K562 (cell line): ENCODE measurements around the gene PRR36. TPM values are rescaled to one million over a fixed set of nuclear protein-coding genes. Genes with fewer than 3 reads are reported as not detected.

ENCODE experiments used
- ARNT ChIP-seq, 2 experiments: fragments of 450-650 bp; IDR thresholded peaks; 2 replicates each; pipeline ENCODE4 v1.6.1; 2016; ENCODE audit warnings: mild to moderate bottlenecking in 1 of 2
- CCAR2 ChIP-seq: fragments of 200-400 bp; formaldehyde crosslinking; IDR thresholded peaks from 2 replicates; pipeline ENCODE4 v1.6.1; 2017; ENCODE audit warnings: mild to moderate bottlenecking, low read depth, low read length
- CEBPB ChIP-seq: fragments of 450-650 bp; IDR thresholded peaks from 2 replicates; pipeline ENCODE4 v1.6.1; 2016; ENCODE audit warnings: missing genetic modification characterization, missing compliant biosample characterization
- DNMT1 ChIP-seq: fragments of 450-650 bp; IDR thresholded peaks from 2 replicates; pipeline ENCODE4 v1.6.1; 2016; ENCODE audit warnings: antibody characterized with exemption, mild to moderate bottlenecking
- GABPB2 ChIP-seq: fragments of 250-450 bp; sonication (Bioruptor Pico); conservative IDR thresholded peaks from 2 replicates; pipeline ENCODE4 v1.5.1; 2021; ENCODE audit warnings: mild to moderate bottlenecking
- HDAC8 ChIP-seq: fragments of 450-650 bp; IDR thresholded peaks from 2 replicates; pipeline ENCODE4 v1.6.1; 2016; ENCODE audit warnings: mild to moderate bottlenecking, missing genetic modification characterization, moderate library complexity, missing compliant biosample characterization
- HDGF ChIP-seq: fragments of 450-650 bp; IDR thresholded peaks from 2 replicates; pipeline ENCODE4 v1.6.1; 2016
- JUN ChIP-seq, 2 experiments: sonication (generic) in 1 of 2; formaldehyde crosslinking in 1 of 2; IDR thresholded peaks; 2 replicates each; pipeline versions ENCODE4 v1.6.1 to v1.8.0; 2012 to 2022; ENCODE audit warnings: borderline replicate concordance in 2 of 2, mild to moderate bottlenecking in 2 of 2, improper control_type of control experiment in 1 of 2, low read depth in 1 of 2, low read length in 1 of 2, missing genetic modification reagents in 1 of 2
- KAT7 ChIP-seq: sonication (generic); formaldehyde crosslinking; IDR thresholded peaks from 2 replicates; pipeline ENCODE4 v1.8.0; 2022; ENCODE audit warnings: missing genetic modification reagents, mild to moderate bottlenecking, borderline replicate concordance
- KLF13 ChIP-seq: fragments of 450-650 bp; IDR thresholded peaks from 2 replicates; pipeline ENCODE4 v1.6.1; 2016; ENCODE audit warnings: missing genetic modification characterization, low read depth, mild to moderate bottlenecking, missing compliant biosample characterization, moderate library complexity, borderline replicate concordance
- MAFK ChIP-seq: IDR thresholded peaks from 2 replicates; pipeline ENCODE4 v1.6.1; 2011; ENCODE audit warnings: low read length, improper control_type of control experiment
- RFX5 ChIP-seq: IDR thresholded peaks from 2 replicates; pipeline ENCODE4 v1.6.1; 2011; ENCODE audit warnings: low read depth, mild to moderate bottlenecking, improper control_type of control experiment, low read length
- SRF ChIP-seq, 2 experiments: fragments of 250-450, 450-650 bp in 1 of 2; sonication (Bioruptor Pico) in 1 of 2; sonication (generic) in 1 of 2; formaldehyde crosslinking; IDR thresholded peaks; 2 replicates each; pipeline versions ENCODE4 v1.5.0 to v1.5.1; 2020 to 2022; ENCODE audit warnings: mild to moderate bottlenecking in 1 of 2, missing genetic modification reagents in 1 of 2
- TRIM28 ChIP-seq: fragments of 450-650 bp; IDR thresholded peaks from 2 replicates; pipeline ENCODE4 v1.6.1; 2017
- TSC22D4 ChIP-seq: fragments of 450-650 bp; IDR thresholded peaks from 2 replicates; pipeline ENCODE4 v1.6.1; 2016; ENCODE audit warnings: missing genetic modification characterization, missing biosample characterization, control low read depth
- ZNF133 ChIP-seq: fragments of 250-450 bp; sonication (Bioruptor Pico); IDR thresholded peaks from 2 replicates; pipeline ENCODE4 v1.4.0; 2020; ENCODE audit warnings: mild to moderate bottlenecking
- ZNF197 ChIP-seq: fragments of 200-800 bp; sonication (Bioruptor generic); IDR thresholded peaks from 2 replicates; pipeline ENCODE4 v1.6.1; 2016; ENCODE audit warnings: low read depth, missing genetic modification characterization, missing compliant biosample characterization
- ZNF3 ChIP-seq: fragments of 250-450 bp; sonication (Bioruptor Pico); IDR thresholded peaks from 2 replicates; pipeline ENCODE4 v1.5.0; 2021; ENCODE audit warnings: mild to moderate bottlenecking, moderate library complexity
- ZNF444 ChIP-seq: fragments of 250-450 bp; sonication (Bioruptor Pico); IDR thresholded peaks from 2 replicates; pipeline ENCODE4 v1.4.0; 2020; ENCODE audit warnings: mild to moderate bottlenecking, moderate library complexity
- ZNF76 ChIP-seq: fragments of 250-450 bp; sonication (Bioruptor Pico); IDR thresholded peaks from 2 replicates; pipeline ENCODE4 v1.4.0; 2020; ENCODE audit warnings: mild to moderate bottlenecking, moderate library complexity, borderline replicate concordance
- polyA plus RNA-seq, 8 experiments: library from polyadenylated mRNA; depleted of rRNA in 4 of 8; stranded (reverse) in 5 of 8; unstranded in 3 of 8; fragments of >200 nt; fragmentation: Nextera tagmentation in 2 of 8; fragmentation: Illumina TruSeq in 1 of 8; extraction: Ambion mirVana in 2 of 8; extraction: Trizol in 1 of 8; gene quantifications; 2 replicates each; pipeline versions ENCODE4 v1.2.1 to v1.2.3, GENCODE V29; 2011 to 2014; ENCODE audit warnings: inconsistent platforms in 1 of 8, missing spikeins in 1 of 8
- total RNA-seq, 7 experiments: library from RNA; depleted of rRNA in 6 of 7; stranded (reverse); fragments of >200 nt in 6 of 7; fragmentation: Illumina TruSeq in 2 of 7; extraction: Trizol in 2 of 7; gene quantifications; 2 replicates each; pipeline versions ENCODE4 v1.2.1 to v1.2.3, GENCODE V29; 2011 to 2021; ENCODE audit warnings: low replicate concordance in 1 of 7
- TF ChIP-seq, protein P1 (sequence below): sonication (generic); formaldehyde crosslinking; IDR thresholded peaks from 2 replicates; pipeline ENCODE4 v1.8.1; 2023; ENCODE audit warnings: mild to moderate bottlenecking, missing genetic modification reagents, moderate library complexity
- TF ChIP-seq, protein P2 (sequence below), 2 experiments: fragments of 250-450 bp in 1 of 2; fragments of 450-650 bp in 1 of 2; sonication (Bioruptor Pico) in 1 of 2; IDR thresholded peaks; 2 replicates each; pipeline versions ENCODE4 v1.6.1 to v1.8.0; 2016 to 2021; ENCODE audit warnings: mild to moderate bottlenecking in 2 of 2, moderate library complexity in 2 of 2, missing compliant biosample characterization in 1 of 2, missing genetic modification characterization in 1 of 2
- TF ChIP-seq, protein P3 (sequence below): fragments of 200-800 bp; sonication (Bioruptor generic); IDR thresholded peaks from 2 replicates; pipeline ENCODE4 v1.6.1; 2017; ENCODE audit warnings: missing genetic modification characterization, missing compliant biosample characterization
- TF ChIP-seq, protein P4 (sequence below): sonication (generic); formaldehyde crosslinking; IDR thresholded peaks from 2 replicates; pipeline ENCODE4 v1.8.1; 2023; ENCODE audit warnings: mild to moderate bottlenecking, missing genetic modification reagents

Gene PRR36
- total and polyA plus RNA-seq, 9 of the 15 experiments (the other 6 are each of a cell fraction or from before 2014, with no cell fraction given), result 0.05 to 0.42 (median 0.06) TPM; not detected in 6

DNA sequence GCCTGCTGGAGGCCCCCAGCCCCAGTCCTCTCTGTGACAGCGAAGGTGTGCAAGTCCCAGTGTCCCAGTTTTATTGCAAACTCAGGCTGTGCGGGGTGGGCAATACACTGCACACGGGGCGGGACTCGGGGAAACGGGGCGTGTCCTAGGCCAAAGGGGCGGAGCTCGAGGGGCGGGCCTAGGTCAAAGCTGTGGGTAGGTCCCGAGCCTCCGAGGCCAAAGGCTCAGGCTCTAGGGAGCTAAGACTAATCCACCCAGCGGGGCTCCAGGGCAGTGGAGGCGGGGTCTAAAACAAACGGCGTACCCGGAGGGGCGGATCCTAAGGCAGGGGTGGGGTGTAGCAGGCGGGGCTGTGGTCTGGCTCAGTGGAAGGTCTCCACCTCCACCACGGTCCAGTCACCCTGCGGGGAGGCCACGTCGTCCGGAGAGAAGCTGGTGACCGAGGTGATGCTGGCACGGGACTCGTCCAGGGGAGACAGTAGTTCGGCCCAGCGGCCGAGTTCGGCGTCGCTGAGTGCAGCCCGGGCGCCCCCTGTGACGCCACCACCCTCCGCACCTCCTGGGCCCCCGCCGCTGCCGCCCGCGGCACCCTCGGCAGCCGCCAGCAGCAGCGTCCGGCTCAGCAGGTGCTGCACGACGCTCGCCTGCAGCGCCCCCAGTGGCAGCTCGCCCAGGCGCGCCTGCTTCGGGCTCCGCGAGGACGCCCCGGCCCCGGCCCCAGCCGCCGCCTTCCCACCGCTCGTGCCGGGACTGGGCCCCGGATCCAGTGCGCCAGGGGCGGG is 5.3 kb downstream of the PRR36 start (continued):
- TF ChIP-seq RFX5 (no peak), ZNF133 (CRISPR knock-in tag) (no peak), DNMT1 (no peak), TRIM28 (no peak), ARNT (IDR thresholded peaks at IDR 0.05) (no peak), KLF13 (no peak), GABPB2 (CRISPR knock-in tag) (no peak), ZNF444 (no peak), CEBPB (tag) (no peak), HDAC8 (tag) (no peak), CCAR2 (no peak), TSC22D4 (tag) (no peak), ZNF76 (CRISPR knock-in tag) (no peak), ZNF3 (CRISPR knock-in tag) (no peak), MAFK (no peak), ZNF197 (CRISPR knock-in tag) (no peak), HDGF (no peak), JUN (IDR thresholded peaks at IDR 0.05; ENCODE audit: borderline replicate concordance, low read depth, low read length) (0 out of 2 replicates have a peak, but pooled peaks have one; percentile 17), JUN (CRISPR knock-in tag; IDR thresholded peaks at IDR 0.05; ENCODE audit: borderline replicate concordance) (no peak), KAT7 (no peak), SRF (CRISPR knock-in tag; IDR thresholded peaks at IDR 0.05) (no peak)
- TF ChIP-seq, protein P1, sequence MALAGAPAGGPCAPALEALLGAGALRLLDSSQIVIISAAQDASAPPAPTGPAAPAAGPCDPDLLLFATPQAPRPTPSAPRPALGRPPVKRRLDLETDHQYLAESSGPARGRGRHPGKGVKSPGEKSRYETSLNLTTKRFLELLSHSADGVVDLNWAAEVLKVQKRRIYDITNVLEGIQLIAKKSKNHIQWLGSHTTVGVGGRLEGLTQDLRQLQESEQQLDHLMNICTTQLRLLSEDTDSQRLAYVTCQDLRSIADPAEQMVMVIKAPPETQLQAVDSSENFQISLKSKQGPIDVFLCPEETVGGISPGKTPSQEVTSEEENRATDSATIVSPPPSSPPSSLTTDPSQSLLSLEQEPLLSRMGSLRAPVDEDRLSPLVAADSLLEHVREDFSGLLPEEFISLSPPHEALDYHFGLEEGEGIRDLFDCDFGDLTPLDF (CRISPR knock-in tag), result peak; percentile 55; the same call in 1 of the 2 replicates
- TF ChIP-seq, protein P2, sequence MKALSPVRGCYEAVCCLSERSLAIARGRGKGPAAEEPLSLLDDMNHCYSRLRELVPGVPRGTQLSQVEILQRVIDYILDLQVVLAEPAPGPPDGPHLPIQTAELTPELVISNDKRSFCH (CRISPR knock-in tag; IDR thresholded peaks at IDR 0.05), result no peak
- TF ChIP-seq, protein P2 (tag; IDR thresholded peaks at IDR 0.05), result peak; percentile 82
- TF ChIP-seq, protein P3, sequence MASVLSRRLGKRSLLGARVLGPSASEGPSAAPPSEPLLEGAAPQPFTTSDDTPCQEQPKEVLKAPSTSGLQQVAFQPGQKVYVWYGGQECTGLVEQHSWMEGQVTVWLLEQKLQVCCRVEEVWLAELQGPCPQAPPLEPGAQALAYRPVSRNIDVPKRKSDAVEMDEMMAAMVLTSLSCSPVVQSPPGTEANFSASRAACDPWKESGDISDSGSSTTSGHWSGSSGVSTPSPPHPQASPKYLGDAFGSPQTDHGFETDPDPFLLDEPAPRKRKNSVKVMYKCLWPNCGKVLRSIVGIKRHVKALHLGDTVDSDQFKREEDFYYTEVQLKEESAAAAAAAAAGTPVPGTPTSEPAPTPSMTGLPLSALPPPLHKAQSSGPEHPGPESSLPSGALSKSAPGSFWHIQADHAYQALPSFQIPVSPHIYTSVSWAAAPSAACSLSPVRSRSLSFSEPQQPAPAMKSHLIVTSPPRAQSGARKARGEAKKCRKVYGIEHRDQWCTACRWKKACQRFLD (CRISPR knock-in tag), result no peak
- TF ChIP-seq, protein P4, sequence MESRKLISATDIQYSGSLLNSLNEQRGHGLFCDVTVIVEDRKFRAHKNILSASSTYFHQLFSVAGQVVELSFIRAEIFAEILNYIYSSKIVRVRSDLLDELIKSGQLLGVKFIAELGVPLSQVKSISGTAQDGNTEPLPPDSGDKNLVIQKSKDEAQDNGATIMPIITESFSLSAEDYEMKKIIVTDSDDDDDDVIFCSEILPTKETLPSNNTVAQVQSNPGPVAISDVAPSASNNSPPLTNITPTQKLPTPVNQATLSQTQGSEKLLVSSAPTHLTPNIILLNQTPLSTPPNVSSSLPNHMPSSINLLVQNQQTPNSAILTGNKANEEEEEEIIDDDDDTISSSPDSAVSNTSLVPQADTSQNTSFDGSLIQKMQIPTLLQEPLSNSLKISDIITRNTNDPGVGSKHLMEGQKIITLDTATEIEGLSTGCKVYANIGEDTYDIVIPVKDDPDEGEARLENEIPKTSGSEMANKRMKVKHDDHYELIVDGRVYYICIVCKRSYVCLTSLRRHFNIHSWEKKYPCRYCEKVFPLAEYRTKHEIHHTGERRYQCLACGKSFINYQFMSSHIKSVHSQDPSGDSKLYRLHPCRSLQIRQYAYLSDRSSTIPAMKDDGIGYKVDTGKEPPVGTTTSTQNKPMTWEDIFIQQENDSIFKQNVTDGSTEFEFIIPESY (CRISPR knock-in tag), result peak; percentile 34; the same call in 1 of the 2 replicates
